Kidney (tissue), 14 donors: ENCODE measurements around the gene KRT8. TPM values are rescaled to one million over a fixed set of nuclear protein-coding genes. Genes with fewer than 3 reads are reported as not detected.

Experiments used
- DNase-seq, 5 donors: peaks; one replicate each; pipeline ENCODE4 v3.0.0-alpha.2; 2013 to 2020
- FAIRE-seq: peaks from 2 replicates; lab custom pipeline; 2012; peaks lifted over from hg19 to GRCh38; lab: Jason Lieb, UNC
- H3K27ac ChIP-seq, 2 donors: one replicate each; pipeline ENCODE4 v1.7.0; 2013; ENCODE audit warnings: low read depth in 2 of 2, low read length in 2 of 2, inconsistent platforms in 1 of 2
- H3K27me3 ChIP-seq: one replicate; pipeline ENCODE4 v1.7.1; 2013; ENCODE audit warnings: low read length, inconsistent platforms; ENCODE audit not compliant: control insufficient read depth, insufficient read depth
- H3K36me3 ChIP-seq, 3 donors: one replicate each; pipeline versions ENCODE4 v1.7.0 to v1.7.1; 2013; ENCODE audit warnings: low read length in 3 of 3, control low read depth in 1 of 3, inconsistent platforms in 1 of 3; ENCODE audit not compliant: insufficient read depth in 3 of 3, control insufficient read depth in 2 of 3
- H3K4me1 ChIP-seq, 3 donors: one replicate each; pipeline versions ENCODE4 v1.7.0 to v1.7.1; 2013; ENCODE audit warnings: low read length in 3 of 3, inconsistent platforms in 1 of 3, low read depth in 1 of 3; ENCODE audit not compliant: control insufficient read depth in 2 of 3, insufficient read depth in 2 of 3
- H3K4me3 ChIP-seq, 3 donors: one replicate each; pipeline versions ENCODE4 v1.7.0 to v1.8.1; 2013; ENCODE audit warnings: low read length in 3 of 3, control low read depth in 1 of 3, inconsistent platforms in 1 of 3
- H3K9ac ChIP-seq, 3 donors: one replicate each; pipeline versions ENCODE4 v1.7.0 to v1.7.1; 2013; ENCODE audit warnings: low read length in 3 of 3, control low read depth in 1 of 3, inconsistent platforms in 1 of 3
- H3K9me3 ChIP-seq, 3 donors: one replicate each; pipeline versions ENCODE4 v1.7.0 to v1.7.1; 2013; ENCODE audit warnings: low read length in 3 of 3, control low read depth in 1 of 3, inconsistent platforms in 1 of 3; ENCODE audit not compliant: control insufficient read depth in 2 of 3, insufficient read depth in 1 of 3
- intact Hi-C: fragments of 100-400 bp; cut with DNase I; formaldehyde crosslinking; loops from one replicate; pipeline ENCODE4 v1.11.1; 2022
- polyA plus RNA-seq: library from polyadenylated mRNA; stranded (reverse); fragments of 350-450 nt; fragmentation: Illumina TruSeq; extraction: RNeasy Lipid Tissue Mini Kit (QIAGEN cat#74804); gene quantifications from one replicate; pipeline ENCODE4 v1.2.3, GENCODE V29; 2014; ENCODE audit warnings: low read depth, low replicate concordance; ENCODE audit not compliant: insufficient read depth
- total RNA-seq: library from RNA; stranded (reverse); fragmentation: NEBNext Ultra II Directional; extraction: Animal tissue kit (Norgen Biotek cat#: 25700); gene quantifications from one replicate; pipeline ENCODE4 v1.2.1, GENCODE V29; 2021
- TF ChIP-seq, protein P1 (sequence below): IDR thresholded peaks from 3 replicates; pipeline ENCODE4 v1.5.1; 2012; ENCODE audit warnings: mild to moderate bottlenecking, moderate library complexity, borderline replicate concordance; ENCODE audit not compliant: insufficient read depth; ENCODE audit errors: extremely low read depth
- donor health status: control.
- donor health status: control.
- donor health status: control.
- donor health status: control.
- donor health status: control.
- donor health status: DM: yes; HTN: yes; CAD: no.
- donor health status: Normal renal cell carcinoma (clear cell type).

Gene KRT8
- total and polyA plus RNA-seq, 2 donors from 2014 or later: 333 to 546 TPM

DNA sequence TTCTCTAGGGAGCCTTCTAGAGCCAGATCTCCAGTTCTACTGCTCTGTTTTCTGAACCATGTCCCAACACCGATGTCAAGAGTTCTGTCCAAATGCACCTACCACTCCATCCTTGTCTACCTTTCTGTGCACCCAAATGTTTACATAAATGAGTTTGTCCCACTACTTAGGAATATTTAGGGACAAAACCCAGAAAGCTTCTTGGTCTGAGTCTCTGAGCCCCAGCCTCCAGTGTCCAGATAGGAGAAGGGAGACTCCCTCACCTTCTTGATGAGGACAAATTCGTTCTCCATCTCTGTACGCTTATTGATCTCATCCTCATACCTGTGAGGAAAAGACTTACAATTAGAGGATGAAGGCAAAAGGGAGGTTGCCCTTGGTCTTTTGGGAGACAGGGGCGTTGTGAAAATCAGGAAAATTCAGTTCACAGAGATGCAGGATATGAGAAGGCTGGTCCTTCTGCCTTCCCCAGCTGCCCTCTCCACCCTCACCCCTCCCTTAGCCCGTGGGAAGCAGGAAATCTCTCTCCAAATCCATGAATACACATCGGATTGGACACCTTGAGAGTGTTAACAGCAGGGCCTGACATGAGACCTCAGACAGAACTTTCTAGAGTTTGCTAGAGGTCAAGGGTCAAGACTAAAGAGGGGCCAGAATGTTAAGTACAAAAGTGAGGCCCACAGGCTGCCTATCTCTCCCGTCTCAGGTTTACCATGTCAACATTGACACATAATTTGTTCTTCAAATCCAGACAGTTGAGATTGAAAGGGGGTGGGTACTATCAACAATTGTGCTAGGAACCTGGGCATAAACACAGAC lies 3.8 kb downstream of the KRT8 start:
- no peak overlapping the region for H3K9ac ChIP-seq
- intact Hi-C loops: no loop called here
- H3K27me3 ChIP-seq: no peaks in the 10 kb centered on the region
- H3K36me3 ChIP-seq: peaks cover 0 to 22% (median 11%) of the 10 kb centered on the region in 3 donors
- no peaks in the 10 kb centered on the region for H3K9me3 ChIP-seq
- no peak for DNase-seq
- no peak overlapping the region for H3K4me3 ChIP-seq
- H3K4me1 ChIP-seq: peaks cover 0 to 6% (median 0%) of the 10 kb centered on the region in 3 donors
- H3K27ac ChIP-seq: no peak overlapping the region
- no peak for FAIRE-seq
- TF ChIP-seq, protein P1, sequence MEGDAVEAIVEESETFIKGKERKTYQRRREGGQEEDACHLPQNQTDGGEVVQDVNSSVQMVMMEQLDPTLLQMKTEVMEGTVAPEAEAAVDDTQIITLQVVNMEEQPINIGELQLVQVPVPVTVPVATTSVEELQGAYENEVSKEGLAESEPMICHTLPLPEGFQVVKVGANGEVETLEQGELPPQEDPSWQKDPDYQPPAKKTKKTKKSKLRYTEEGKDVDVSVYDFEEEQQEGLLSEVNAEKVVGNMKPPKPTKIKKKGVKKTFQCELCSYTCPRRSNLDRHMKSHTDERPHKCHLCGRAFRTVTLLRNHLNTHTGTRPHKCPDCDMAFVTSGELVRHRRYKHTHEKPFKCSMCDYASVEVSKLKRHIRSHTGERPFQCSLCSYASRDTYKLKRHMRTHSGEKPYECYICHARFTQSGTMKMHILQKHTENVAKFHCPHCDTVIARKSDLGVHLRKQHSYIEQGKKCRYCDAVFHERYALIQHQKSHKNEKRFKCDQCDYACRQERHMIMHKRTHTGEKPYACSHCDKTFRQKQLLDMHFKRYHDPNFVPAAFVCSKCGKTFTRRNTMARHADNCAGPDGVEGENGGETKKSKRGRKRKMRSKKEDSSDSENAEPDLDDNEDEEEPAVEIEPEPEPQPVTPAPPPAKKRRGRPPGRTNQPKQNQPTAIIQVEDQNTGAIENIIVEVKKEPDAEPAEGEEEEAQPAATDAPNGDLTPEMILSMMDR: no peak

DNA sequence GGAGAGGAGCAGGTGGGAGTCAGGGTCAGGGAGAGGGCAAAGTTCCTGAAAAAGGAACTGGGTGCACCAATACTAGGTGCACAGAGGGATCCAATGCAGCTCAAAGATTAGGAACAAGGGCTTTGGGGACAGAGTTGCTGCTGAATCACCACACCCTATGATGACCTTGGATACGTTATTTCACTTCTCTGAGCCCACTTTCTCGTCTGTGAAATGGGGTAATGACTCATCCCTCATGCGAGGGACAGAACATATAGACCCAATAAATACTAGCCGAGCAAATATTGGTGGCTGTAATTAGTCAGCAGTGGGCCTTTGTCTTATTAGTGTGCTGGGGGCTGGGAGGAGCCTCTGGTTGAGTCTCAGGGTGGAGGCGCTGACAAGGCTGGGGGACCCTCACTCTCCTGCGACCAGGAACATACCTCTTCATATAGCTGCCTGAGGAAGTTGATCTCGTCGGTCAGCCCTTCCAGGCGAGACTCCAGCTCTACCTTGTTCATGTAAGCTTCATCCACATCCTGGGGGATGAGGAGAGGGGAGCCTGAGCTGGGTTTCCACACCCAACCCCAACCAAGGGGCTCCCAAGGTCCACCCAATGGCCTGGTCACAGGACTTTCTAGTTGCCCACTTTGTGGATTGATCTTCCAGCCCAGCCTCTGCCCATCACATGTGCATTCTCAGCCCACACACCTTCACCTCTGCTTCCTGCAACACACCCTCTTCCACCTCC lies 4.5 kb downstream of the KRT8 start:
- Histone ChIP-seq H3K27ac (no peak overlapping the region), H3K36me3 (peaks cover 0 to 22% (median 11%) of the 10 kb centered on the region in 3 donors), H3K4me3 (no peak overlapping the region), H3K9ac (no peak overlapping the region), H3K27me3 (no peaks in the 10 kb centered on the region), H3K4me1 (peaks cover 0 to 2% (median 0%) of the 10 kb centered on the region in 3 donors), H3K9me3 (no peaks in the 10 kb centered on the region)
- TF ChIP-seq, protein P1: no peak
- intact Hi-C loops: no loop called here
- FAIRE-seq: no peak
- no peak for DNase-seq

DNA sequence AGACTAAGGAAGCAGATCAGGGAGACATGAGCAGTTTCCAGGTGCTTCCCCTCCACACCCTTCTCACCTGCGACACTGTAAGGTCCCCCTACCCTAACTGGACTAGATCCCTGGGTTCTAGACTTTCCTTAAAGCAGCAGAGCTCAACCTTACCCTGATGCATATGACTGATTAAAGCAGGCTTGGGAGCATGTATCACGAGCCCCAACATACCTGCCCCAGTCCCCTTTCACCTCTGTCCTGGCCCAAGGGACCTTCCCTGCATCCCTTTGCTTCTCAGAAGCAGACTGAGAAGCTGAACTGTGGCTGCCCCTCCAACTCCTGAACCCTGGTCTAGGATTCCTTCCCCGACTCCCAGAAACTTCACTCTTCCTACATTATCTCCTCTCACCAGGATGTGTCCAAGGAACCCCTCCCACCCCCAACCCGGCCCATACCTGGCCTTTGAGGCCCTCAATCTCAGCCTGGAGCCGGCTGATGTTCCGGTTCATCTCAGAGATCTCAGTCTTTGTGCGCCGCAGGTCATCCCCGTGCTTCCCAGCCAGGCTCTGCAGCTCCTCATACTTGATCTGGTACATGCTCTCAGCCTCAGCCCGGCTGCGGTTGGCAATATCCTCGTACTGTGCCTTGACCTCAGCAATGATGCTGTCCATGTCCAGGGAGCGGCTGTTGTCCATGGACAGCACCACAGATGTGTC lies 5.4 kb downstream of the KRT8 start:
- DNase-seq (peak in 1 of 5 donors; percentile 59), FAIRE-seq (no peak)
- intact Hi-C loops: no loop called here
- no peak overlapping the region for H3K9ac ChIP-seq
- peaks cover 0 to 22% (median 11%) of the 10 kb centered on the region in 3 donors for H3K36me3 ChIP-seq
- H3K4me3 ChIP-seq: no peak overlapping the region
- no peaks in the 10 kb centered on the region for H3K4me1 ChIP-seq
- TF ChIP-seq, protein P1: no peak
- no peaks in the 10 kb centered on the region for H3K9me3 ChIP-seq
- H3K27me3 ChIP-seq: no peaks in the 10 kb centered on the region
- no peak overlapping the region for H3K27ac ChIP-seq
